GM21723 (cell line): ENCODE measurements around the gene THOP1.

Experiments used
- ATAC-seq: cut with Tn5 transposase; IDR thresholded peaks from one replicate; pipeline ENCODE4 v1.9.1; 2021; ENCODE audit warnings: mild to moderate bottlenecking, moderate library complexity; ENCODE audit not compliant: unreplicated experiment

The THOP1 gene

GRCh38 chr19:2785244-2785997 is at the start of gene THOP1:
TSS of gene THOP1 (plus strand) at chr19:2785503. CDS start at chr19:2785663, 160 bp downstream.
- peak; percentile 54 for ATAC-seq

- ATAC-seq, result no peak
Observed at GRCh38 chr19:2736550-2737190, 48.6 kb upstream of the THOP1 start.

DNA sequence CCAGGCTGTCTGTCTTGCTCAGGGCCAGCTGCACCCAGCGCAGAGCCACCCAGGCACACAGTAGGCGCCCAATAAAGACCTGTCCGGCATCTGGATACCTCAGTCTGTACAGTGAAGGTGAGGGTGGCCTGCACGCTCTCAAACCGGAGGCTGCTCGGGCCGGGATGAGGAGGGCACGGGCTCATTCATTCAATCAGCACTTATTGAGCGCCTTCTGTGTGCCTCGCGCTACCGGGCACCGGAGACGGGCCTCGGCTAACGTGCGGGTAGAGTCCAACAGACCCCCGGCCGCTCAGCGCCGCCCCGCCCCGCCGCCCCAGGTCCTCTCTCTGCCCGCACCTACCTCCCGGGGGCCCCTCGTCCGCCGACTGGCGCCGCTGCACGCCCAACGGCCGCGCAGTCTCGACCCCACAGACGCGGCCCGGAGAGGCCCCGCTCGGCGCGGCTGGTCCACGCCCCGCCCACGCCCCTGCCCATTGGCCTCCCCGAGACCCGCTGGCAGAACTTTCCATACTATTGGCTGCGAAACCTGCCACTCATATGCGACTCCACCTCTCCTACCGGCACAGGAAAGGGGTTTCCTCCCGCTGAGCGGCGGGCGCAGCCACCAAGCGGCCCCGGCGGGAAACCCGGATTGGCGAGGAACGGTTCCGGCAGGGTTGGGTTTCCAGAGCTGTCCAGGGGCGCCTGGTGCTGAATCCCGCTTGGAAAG is 45.5 kb upstream of the THOP1 start, which contains the start of gene SLC39A3:
SLC39A3 (minus strand) TSS at position 416 of the 712 bp plus-strand sequence. CDS start 2,760 bp downstream, outside the sequence.
- ATAC-seq, result peak; percentile 88

- ATAC-seq, result no peak
Observed at GRCh38 chr19:2740314-2740656, 45.0 kb upstream of the THOP1 start.

- ATAC-seq, result no peak
Observed at GRCh38 chr19:2743099-2743498, 42.2 kb upstream of the THOP1 start.

DNA sequence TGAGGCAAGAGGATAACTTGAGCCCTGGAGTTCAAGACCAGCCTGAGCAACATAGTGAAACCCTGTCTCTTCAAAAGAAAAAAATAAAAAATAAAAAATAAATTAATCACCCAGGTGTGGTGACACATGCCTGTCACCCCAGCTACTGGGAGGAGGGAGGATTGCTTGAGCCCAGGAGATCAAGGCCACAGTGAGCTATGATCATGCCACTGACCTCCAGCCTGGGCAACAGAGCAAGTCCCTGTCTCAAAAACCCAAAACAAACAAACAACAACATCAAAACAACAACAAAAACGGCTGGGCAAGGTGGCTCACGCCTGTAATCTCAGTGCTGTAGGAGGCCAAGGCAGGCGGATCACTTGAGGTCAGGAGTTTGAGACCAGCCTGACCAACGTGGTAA is 41.2 kb upstream of the THOP1 start:
- no peak for ATAC-seq

DNA sequence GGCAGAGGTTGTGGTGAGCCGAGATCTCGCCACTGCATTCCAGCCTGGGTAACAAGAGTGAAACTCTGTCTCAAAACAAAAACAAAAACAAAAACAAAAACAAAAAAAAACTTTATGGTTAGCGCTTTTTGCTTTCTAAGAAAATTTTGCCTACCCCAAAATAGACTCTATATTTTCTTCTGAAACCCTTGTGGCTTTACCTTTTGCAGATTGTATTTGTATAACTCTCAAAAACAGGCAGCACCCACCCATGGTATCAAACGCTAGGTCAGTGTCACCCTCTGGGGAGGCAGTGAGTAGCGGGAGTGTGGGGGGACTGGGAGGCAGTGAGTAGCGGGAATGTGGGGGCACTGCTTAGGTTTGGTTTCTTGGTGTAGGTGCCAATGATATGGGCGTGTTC is 38.0 kb upstream of the THOP1 start:
- no peak for ATAC-seq

DNA sequence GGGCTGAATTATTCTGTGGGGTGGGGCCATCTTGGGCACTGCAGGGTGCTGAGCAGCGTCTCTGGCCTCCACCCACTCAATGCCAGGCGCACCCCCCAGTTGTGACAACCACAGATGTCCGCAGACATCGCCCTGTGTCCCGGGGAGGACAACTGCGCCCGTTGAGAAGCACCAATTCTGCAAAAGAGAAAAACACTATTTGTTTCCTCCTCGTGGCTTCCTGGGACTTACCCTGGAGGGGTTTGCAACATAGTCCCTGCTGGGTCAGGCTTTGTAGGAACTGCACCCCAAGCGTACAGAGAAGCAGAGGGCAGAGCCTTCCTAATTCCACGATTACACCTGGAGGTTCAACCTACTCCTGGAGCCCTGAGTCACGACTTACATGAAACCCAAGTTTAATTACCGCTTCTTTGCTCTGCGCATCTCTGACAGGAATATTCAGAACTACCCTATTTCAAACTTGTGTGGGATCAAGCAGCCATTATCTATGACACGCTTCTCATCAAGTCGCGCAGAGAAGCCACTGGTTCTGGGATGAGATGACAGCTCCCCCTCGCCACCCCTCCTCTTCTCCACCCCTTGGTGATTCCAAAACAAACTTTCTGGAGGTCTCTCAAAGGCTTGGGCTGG is 34.4 kb upstream of the THOP1 start:
- ATAC-seq, result no peak

DNA sequence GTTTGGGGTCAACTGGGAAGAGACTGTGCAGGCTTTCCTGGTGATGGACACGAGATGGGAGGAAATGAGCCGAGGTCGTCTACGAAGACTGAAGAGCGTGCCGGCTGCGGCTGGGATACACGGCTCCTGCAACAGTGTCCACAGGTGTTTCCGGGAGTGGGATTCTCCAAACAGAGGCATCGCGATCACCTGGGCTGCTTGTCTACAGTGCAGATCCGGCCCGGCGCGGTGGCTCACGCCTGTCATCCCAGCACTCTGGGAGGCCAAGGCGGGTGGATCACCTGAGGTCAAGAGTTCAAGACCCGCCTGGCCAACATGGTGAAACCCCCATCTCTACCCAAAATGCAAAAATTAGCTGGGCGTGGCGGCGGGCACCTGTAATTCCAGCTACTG is 33.9 kb upstream of the THOP1 start:
- no peak for ATAC-seq

DNA sequence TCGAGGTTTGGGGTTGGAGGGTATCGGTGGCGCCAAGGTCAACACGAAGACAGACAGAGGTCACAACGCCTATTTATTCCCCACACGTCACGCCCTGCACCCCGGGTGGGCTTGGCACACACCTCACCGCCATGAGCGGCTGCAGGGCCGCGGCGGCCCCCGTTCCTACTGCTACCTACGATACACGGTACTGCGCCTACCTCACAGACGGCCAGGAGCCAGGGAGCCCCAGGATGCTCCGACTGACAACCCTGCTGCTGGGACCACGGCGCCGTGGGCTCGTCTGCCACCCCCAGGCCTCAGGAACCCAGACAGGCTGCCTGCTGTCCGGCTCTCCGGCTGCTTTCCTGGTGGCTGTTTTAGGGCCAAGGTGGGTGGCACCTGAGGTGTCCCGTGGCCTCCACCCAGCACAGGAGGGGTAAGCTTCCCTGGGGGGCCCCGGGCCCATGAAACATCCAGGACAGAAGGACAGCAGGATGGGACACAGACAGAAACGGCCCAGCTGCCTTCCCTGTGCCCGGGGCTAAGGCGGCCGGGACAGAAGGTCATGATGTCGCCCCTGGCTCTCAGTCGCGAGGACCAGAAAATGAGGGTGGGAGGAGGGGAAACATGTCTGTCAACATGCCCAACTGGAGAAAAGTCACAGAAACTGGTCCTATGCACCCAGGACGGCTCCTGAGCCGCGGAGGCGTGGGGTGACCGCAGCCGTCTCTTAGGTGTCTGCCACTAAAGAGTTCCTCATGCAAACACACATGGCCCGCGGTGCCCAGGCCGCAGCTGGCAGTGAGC is 30.4 kb upstream of the THOP1 start:
- ATAC-seq, result no peak

- no peak for ATAC-seq
Observed at GRCh38 chr19:2755448-2755705, 29.9 kb upstream of the THOP1 start.

GRCh38 chr19:2755811-2756210 is 29.5 kb upstream of the THOP1 start:
- ATAC-seq, result no peak

- no peak for ATAC-seq
Observed at GRCh38 chr19:2756477-2756876, 28.8 kb upstream of the THOP1 start.

DNA sequence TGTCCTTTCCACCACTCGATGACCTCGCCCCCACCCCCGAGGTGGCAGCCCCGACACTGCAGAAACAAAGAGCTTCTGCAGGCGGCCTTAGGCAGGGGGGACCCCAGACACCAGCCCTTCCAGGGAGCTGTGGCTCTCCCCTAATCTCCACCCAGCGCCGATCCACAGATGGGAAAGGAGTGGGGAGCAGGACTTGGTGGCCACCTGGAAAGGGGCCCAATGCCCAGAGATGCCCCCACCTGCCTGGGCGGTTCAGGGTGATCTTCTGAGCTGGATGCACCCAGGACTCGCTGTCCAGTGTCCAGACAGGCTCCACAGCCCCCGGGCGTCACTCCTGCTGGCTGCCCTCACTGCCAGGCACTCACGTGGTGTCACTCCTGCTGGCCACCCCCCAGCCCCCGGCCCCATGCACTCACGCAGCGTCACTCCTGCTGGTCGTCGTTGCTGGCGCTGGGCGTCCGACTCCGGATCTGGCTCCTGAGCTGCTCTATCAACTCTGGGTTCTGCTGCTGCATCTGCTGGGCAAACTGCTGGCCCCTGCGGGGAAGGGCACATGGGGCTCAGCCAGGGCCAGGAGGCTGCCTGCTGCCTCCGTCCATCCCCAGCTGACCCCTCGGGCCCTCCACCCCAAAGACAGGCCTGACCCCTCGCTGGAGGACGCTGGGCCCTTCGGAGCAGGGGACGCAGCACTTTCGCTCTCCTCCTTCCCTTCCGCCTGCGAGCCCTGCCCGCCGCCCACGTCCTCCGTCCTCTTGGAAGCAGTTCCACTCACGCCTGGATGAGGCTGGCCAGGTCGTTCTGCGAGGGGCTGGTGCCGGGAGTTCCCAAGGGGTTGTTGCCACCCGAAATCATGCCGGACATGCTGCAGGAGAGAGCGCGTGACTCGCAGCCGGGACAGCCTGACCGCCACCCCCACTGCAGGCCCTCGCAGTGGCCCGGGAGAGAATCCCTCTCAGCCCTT is 28.1 kb upstream of the THOP1 start:
- ATAC-seq, result no peak

DNA sequence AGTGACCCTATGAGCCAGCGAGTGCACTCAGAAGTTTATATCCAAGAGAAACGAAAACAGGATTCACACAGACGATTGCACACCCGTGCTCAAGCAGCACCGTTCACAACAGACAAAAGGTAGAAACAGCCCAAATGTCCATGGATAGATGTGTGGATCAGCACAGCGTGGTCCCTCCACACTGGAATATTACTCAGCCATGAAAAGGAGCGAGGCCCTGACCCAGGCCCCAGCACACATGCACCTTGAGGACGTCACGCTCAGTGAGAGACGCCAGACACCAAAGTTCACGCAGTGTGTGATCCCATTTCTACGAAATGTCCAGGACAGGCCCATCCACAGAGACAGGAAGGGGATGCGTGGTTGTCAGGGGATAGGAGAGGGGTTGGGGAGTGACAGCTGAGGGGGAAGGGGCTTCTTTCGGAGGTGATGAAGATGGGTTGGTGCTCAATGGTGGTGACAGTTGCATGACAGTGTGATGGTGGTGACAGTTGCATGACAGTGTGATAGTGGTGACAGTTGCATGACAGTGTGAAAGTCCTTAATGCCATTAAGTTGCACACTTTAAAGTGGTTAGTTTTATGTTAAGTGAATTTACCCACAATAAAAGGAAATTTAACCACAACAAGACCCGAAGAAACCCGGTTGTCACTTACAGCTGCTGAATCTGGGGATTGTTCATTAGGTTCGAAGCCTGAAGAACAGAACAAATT is 26.5 kb upstream of the THOP1 start:
- ATAC-seq, result no peak

DNA sequence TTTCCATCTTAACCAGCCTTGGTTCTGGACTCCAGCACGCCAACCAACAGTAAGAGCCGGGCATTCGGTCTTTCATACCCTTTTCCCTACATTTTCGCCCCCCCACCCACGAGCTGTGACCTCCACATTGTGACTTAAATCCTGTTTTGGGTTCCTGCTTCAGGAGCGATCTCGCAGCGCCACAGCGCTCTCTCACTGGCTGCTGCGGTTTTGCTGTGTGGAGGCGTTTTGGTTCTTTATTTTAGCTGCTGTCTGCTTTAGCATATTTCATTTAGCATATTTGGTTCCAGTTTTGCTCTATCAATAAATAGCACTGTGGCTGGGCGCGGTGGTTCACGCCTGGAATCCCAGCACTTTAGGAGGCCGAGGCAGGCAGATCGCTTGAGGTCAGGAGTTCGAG is 25.9 kb upstream of the THOP1 start:
- no peak for ATAC-seq

DNA sequence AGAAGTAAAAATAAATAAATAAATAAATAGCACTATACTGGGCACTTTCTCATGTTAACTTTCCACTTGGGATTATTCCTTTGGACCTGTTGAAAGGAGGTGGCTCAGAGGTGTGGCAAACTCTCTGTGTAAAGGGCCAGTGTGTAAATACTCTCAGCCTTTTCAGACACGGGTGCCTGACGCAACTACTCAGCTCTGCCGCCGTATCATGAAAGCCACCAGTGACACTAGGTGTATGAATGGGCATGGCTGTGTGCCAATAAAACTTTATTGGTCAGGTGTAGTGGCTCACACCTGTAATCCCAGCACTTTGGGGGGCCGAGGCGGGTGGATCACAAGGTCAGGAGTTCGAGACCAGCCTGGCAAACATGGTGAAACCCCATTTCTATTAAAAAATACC is 25.3 kb upstream of the THOP1 start:
- no peak for ATAC-seq

- no peak for ATAC-seq
Observed at GRCh38 chr19:2761309-2761677, 24.0 kb upstream of the THOP1 start.
